SU-DHL-6 (cell line): ENCODE measurements around the gene SLC16A11.
"Not testable (repeated sequence)": the region's sequence is repeated elsewhere in the genome, so short reads cannot be mapped to it uniquely, and the experiment has no call there.

Experiments used
- H2AFZ ChIP-seq: fragments of 200-600 bp; sonication (generic); 2 replicates; pipeline ENCODE4 v1.6.1; 2014; ENCODE audit warnings: low read depth, mild to moderate bottlenecking, moderate library complexity, mixed read lengths, antibody characterized with exemption, low read length; ENCODE audit not compliant: severe bottlenecking
- H3F3A ChIP-seq: fragments of 200-600 bp; shearing (Covaris generic); 2 replicates; pipeline ENCODE4 v1.6.0; 2016; ENCODE audit warnings: antibody characterized with exemption, mild to moderate bottlenecking; ENCODE audit not compliant: insufficient read depth
- H3K27ac ChIP-seq: fragments of 200-600 bp; sonication (generic); 2 replicates; pipeline ENCODE4 v1.5.1; 2016; ENCODE audit warnings: low read depth, mild to moderate bottlenecking, low read length, moderate library complexity, mixed read lengths
- H3K27me3 ChIP-seq: fragments of 200-600 bp; sonication (generic), shearing (Covaris generic); 2 replicates; pipeline ENCODE4 v1.6.0; 2014; ENCODE audit warnings: mild to moderate bottlenecking, low read length
- H3K36me3 ChIP-seq: fragments of 200-600 bp; sonication (generic); 2 replicates; pipeline ENCODE4 v1.6.1; 2014; ENCODE audit warnings: mild to moderate bottlenecking, low read length, mixed read lengths
- H3K4me2 ChIP-seq: fragments of 300-600, 200-600 bp; shearing (Covaris generic), sonication (generic); 2 replicates; pipeline ENCODE4 v1.6.0; 2014; ENCODE audit warnings: low read length, low read depth, mild to moderate bottlenecking; ENCODE audit not compliant: poor library complexity, severe bottlenecking
- H3K4me3 ChIP-seq: fragments of 200-600 bp; sonication (generic); 2 replicates; pipeline ENCODE4 v1.5.1; 2014; ENCODE audit warnings: antibody characterized with exemption, low read length, mild to moderate bottlenecking, mixed read lengths; ENCODE audit not compliant: insufficient read depth, poor library complexity, severe bottlenecking
- H3K79me2 ChIP-seq: fragments of 200-600 bp; sonication (generic); 2 replicates; pipeline ENCODE4 v1.6.1; 2014; ENCODE audit warnings: mild to moderate bottlenecking, low read length, moderate library complexity; ENCODE audit not compliant: insufficient read depth
- H3K9ac ChIP-seq: fragments of 200-600 bp; sonication (generic); 2 replicates; pipeline ENCODE4 v1.7.0; 2014; ENCODE audit warnings: mild to moderate bottlenecking, low read length
- H3K9me2 ChIP-seq: fragments of 200-600 bp; sonication (generic); replicated peaks from 2 replicates; pipeline ENCODE4 v1.6.1; 2014; ENCODE audit warnings: low read length; ENCODE audit not compliant: insufficient read depth
- H3K9me3 ChIP-seq: fragments of 200-600 bp; sonication (generic); 2 replicates; pipeline ENCODE4 v1.6.1; 2014; ENCODE audit warnings: low read length, mixed read lengths; ENCODE audit not compliant: insufficient read depth
- H4K20me1 ChIP-seq: fragments of 200-600 bp; sonication (generic); 2 replicates; pipeline ENCODE4 v1.6.1; 2014; ENCODE audit warnings: low read depth, mild to moderate bottlenecking, antibody characterized with exemption, low read length, moderate library complexity, mixed read lengths
- EZH2phosphoT487 ChIP-seq: fragments of 200-600 bp; sonication (generic), shearing (Covaris generic); conservative IDR thresholded peaks from 2 replicates; pipeline ENCODE4 v1.6.1; 2018; ENCODE audit warnings: mild to moderate bottlenecking, antibody characterized with exemption, low read length, moderate library complexity, mixed read lengths
- TF ChIP-seq, protein P1 (sequence below): fragments of 200-600 bp; sonication (generic); IDR thresholded peaks from one replicate; pipeline ENCODE4 v1.5.1; 2017; ENCODE audit warnings: antibody characterized with exemption, mild to moderate bottlenecking, low read length, moderate library complexity; ENCODE audit not compliant: insufficient read depth, poor library complexity, severe bottlenecking

The SLC16A11 gene

DNA sequence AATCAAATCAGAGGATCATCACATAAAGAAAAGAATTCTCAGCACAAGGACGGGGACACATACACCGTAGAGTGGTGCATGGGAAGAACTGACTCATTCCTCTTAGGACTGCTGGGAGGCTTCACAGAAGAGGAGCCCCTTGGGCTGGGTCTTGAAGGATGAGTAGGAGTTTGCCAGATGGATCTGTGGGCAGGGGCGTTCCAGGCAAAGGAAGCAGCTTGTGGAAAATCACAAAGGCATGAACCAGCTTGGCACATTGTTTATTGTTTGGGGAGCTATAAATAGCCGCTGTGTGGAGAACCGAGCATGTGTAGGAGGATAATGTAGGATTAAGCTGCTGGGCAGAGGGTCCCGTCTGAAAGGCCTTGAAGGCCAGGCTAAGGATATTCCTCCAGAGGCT, 5.1 kb upstream of the SLC16A11 start:
- H3K27me3 ChIP-seq: no peaks in the 10 kb centered on the region
- no peaks in the 10 kb centered on the region for H4K20me1 ChIP-seq
- no peaks in the 10 kb centered on the region for H3K79me2 ChIP-seq
- no peaks in the 10 kb centered on the region for H3K9me2 ChIP-seq
- no peak overlapping the region for H3K4me2 ChIP-seq
- no peak overlapping the region for H3K27ac ChIP-seq
- H3F3A ChIP-seq: no peaks in the 10 kb centered on the region
- no peaks in the 10 kb centered on the region for H3K9me3 ChIP-seq
- TF ChIP-seq EZH2phosphoT487: no peak
- TF ChIP-seq, protein P1, sequence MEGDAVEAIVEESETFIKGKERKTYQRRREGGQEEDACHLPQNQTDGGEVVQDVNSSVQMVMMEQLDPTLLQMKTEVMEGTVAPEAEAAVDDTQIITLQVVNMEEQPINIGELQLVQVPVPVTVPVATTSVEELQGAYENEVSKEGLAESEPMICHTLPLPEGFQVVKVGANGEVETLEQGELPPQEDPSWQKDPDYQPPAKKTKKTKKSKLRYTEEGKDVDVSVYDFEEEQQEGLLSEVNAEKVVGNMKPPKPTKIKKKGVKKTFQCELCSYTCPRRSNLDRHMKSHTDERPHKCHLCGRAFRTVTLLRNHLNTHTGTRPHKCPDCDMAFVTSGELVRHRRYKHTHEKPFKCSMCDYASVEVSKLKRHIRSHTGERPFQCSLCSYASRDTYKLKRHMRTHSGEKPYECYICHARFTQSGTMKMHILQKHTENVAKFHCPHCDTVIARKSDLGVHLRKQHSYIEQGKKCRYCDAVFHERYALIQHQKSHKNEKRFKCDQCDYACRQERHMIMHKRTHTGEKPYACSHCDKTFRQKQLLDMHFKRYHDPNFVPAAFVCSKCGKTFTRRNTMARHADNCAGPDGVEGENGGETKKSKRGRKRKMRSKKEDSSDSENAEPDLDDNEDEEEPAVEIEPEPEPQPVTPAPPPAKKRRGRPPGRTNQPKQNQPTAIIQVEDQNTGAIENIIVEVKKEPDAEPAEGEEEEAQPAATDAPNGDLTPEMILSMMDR: no peak
- H2AFZ ChIP-seq: no peak overlapping the region
- H3K9ac ChIP-seq: no peak overlapping the region
- H3K4me3 ChIP-seq: no peak overlapping the region
- H3K36me3 ChIP-seq: no peaks in the 10 kb centered on the region

DNA sequence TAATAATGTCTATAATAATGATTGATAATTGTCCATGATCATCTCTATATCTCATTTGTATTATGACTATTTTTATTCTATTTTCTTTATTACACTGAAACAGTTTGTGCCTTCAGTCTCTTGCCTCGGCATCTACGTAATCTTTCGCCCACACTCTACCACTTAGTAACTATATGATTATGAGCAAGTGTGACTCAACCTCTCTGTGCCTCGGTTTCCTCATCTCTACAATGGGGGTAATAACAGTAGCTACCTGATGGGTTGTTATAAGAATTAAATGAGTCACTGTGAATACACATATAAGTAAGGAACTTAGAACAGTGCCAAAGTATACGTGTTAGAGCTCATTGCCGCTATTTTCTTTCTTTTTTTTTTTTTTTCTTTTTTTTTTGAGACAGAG, 3.7 kb upstream of the SLC16A11 start:
- no peaks in the 10 kb centered on the region for H3K9me3 ChIP-seq
- no peak overlapping the region for H3K9ac ChIP-seq
- H3K27me3 ChIP-seq: no peaks in the 10 kb centered on the region
- H3K36me3 ChIP-seq: no peaks in the 10 kb centered on the region
- no peak for TF ChIP-seq EZH2phosphoT487
- TF ChIP-seq, protein P1: no peak
- H3K79me2 ChIP-seq: no peaks in the 10 kb centered on the region
- no peak overlapping the region for H2AFZ ChIP-seq
- H3K27ac ChIP-seq: no peak overlapping the region
- H3K4me2 ChIP-seq: no peak overlapping the region
- no peaks in the 10 kb centered on the region for H3F3A ChIP-seq
- H3K4me3 ChIP-seq: no peak overlapping the region
- no peaks in the 10 kb centered on the region for H4K20me1 ChIP-seq
- H3K9me2 ChIP-seq: no peaks in the 10 kb centered on the region

DNA sequence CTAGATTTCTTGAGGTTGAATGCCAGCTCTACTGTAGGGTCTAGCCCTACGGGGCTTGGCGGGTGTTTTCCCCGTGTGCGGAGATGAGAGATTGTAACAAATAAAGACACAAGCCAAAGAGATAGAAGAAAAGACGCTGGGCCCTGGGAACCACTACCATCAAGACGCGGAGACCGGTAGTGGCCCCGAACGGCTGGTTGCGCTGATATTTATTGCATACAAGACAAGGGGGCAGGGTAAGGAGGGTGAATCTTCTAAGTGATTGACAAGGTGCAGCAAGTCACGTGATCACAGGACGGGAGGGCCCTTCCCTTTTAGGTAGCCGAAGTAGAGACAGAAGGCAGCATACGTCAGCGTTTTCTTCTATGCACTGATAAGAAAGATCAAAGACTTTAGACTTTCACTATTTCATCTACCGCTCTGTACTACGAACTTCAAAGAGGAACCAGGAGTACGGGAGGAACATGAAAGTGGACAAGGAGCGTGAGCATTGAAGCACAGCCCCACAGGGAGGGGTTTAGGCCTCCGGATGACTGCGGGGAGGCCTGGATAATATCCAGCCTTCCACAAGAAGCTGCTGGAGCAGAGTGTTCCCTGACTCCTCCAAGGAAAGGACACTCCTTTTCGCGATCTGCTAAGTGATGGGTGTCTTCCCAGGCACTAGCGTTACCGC, 3.0 kb upstream of the SLC16A11 start:
- not testable (repeated sequence) for H4K20me1 ChIP-seq, H3K27me3 ChIP-seq, H3K9ac ChIP-seq, H3K36me3 ChIP-seq, H3K4me2 ChIP-seq, H3F3A ChIP-seq, H3K79me2 ChIP-seq, H3K27ac ChIP-seq, H3K9me3 ChIP-seq, H3K4me3 ChIP-seq, H3K9me2 ChIP-seq
- H2AFZ ChIP-seq: peak overlapping the region; percentile 30

DNA sequence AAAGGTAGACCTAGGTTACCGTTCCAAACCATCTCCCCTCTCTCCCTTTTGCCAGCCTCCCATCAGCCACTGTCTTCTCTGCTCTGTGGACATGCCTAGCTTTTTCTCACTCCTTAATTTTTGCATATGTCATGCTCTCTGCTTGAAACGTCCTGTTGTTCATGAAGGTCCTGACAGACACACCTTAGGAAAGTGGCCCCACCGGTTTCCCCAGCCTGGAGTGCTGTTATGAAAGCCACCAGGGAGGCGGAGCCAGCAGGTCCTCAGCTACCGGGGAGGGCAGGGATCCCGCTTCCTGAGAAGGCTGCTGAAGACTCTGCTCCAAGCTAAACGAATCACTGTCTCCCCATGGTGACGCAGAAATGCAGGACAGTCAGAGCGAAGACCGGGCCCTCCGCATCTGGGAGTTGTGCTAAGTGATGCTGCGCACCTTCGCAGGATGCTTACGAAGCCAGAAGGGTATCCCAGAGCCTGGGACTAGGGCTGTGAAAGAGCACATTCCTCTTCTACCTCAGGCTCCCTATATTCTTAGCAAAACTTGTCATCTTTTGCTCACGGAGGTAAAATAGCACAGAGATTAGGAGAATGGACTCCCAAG, 2.3 kb upstream of the SLC16A11 start:
- Histone ChIP-seq H3K27ac (no peak overlapping the region), H3K9me3 (no peaks in the 10 kb centered on the region), H3K4me3 (no peak overlapping the region), H3K36me3 (no peaks in the 10 kb centered on the region), H3K79me2 (no peaks in the 10 kb centered on the region), H3F3A (no peaks in the 10 kb centered on the region), H4K20me1 (no peaks in the 10 kb centered on the region), H3K27me3 (no peaks in the 10 kb centered on the region), H3K9ac (no peak overlapping the region), H3K9me2 (no peaks in the 10 kb centered on the region), H2AFZ (peak overlapping the region; percentile 30), H3K4me2 (no peak overlapping the region)
- TF ChIP-seq EZH2phosphoT487: no peak
- TF ChIP-seq, protein P1: no peak
